C4-2B (cell line): ENCODE data around the gene SCUBE3.

Experiments used
- H3K27ac ChIP-seq: fragments of 450-650 bp; 2 replicates; pipeline ENCODE4 v1.5.1; 2017
- CTCF ChIP-seq: fragments of 450-650 bp; conservative IDR thresholded peaks from 2 replicates; pipeline ENCODE4 v1.5.1; 2017; ENCODE audit warnings: mild to moderate bottlenecking
- ZFX ChIP-seq: fragments of 450-650 bp; IDR thresholded peaks from 2 replicates; pipeline ENCODE4 v1.6.1; 2017

Gene SCUBE3

GRCh38 chr6:35186571-35186970, 27.2 kb upstream of the SCUBE3 start:
- no peak for TF ChIP-seq ZFX
- no peak for TF ChIP-seq CTCF

GRCh38 chr6:35188886-35189285, 24.9 kb upstream of the SCUBE3 start:
- TF ChIP-seq CTCF (no peak), ZFX (no peak)
- peak overlapping the region; percentile 17 for H3K27ac ChIP-seq

More at GRCh38 chr6:35186571-35186970, 27.2 kb upstream of the SCUBE3 start:
- no peak overlapping the region for H3K27ac ChIP-seq

- H3K27ac ChIP-seq = no peak overlapping the region
- TF ChIP-seq CTCF = no peak
- no peak for TF ChIP-seq ZFX
These were observed 23.4 kb upstream of the SCUBE3 start for GRCh38 chr6:35190306-35190705.

GRCh38 chr6:35191889-35192288, 21.9 kb upstream of the SCUBE3 start:
- no peak overlapping the region for H3K27ac ChIP-seq

GRCh38 chr6:35192301-35192860, 21.4 kb upstream of the SCUBE3 start:
- no peak for TF ChIP-seq CTCF
- no peak for TF ChIP-seq ZFX
- H3K27ac ChIP-seq = no peak overlapping the region

More at GRCh38 chr6:35191889-35192288, 21.9 kb upstream of the SCUBE3 start:
- TF ChIP-seq CTCF (no peak), ZFX (no peak)

GRCh38 chr6:35194390-35194789, 19.4 kb upstream of the SCUBE3 start:
- TF ChIP-seq CTCF = no peak
- TF ChIP-seq ZFX = no peak
- no peak overlapping the region for H3K27ac ChIP-seq

- no peak overlapping the region for H3K27ac ChIP-seq
- TF ChIP-seq CTCF (no peak), ZFX (no peak)
These were observed 18.5 kb upstream of the SCUBE3 start for GRCh38 chr6:35195120-35195780.
